ENCODE results near the gene EVC2. TPM values are rescaled to one million over a fixed set of nuclear protein-coding genes. Genes with fewer than 3 reads are reported as not detected.

EVC2 gene
- polyA plus RNA-seq, 1 donor (not counting 4 experiments of a cell fraction or from before 2014, with no cell fraction given): 1.7 TPM

DNA sequence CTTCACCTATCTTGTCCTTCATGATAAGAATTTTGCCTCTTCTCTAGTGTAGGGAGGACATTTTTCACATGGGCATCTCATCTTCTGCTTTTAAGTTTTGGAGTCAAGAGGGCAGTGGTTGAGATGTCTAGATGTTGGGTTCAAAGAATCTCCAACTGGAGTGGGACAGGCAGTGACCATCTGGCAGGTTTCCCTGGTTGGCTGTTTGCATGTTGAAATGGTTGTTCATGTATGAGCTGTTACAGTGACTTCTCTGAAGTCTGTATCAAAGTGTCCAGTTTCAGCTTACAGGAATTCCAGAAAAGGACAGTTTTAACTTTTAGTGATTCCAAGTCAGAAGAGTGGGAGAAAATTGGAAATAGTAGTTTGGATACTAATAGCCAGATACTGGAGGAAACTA, 192.7 kb downstream of the EVC2 start:
- FAIRE-seq: no peak
- no peak overlapping the region for H3K4me2 ChIP-seq (ENCODE audit: control insufficient read depth, extremely low read depth, insufficient read depth, low read depth, low read length)
- no peak overlapping the region for H3K9ac ChIP-seq (ENCODE audit: control insufficient read depth, extremely low read depth, insufficient read depth, low read length)
- no peaks in the 10 kb centered on the region for H3K79me2 ChIP-seq (ENCODE audit: control insufficient read depth, insufficient read depth, low read length)
- dilution Hi-C loops (cut with MboI; ENCODE audit: extremely low pct_ligation_motif_present, low sequenced_read_pairs): no loop called here
- no peak for DNase-seq (ENCODE audit: low read depth, low spot score)
- no peak overlapping the region for H3K27ac ChIP-seq (ENCODE audit: control insufficient read depth, insufficient read depth, low read length)
- no peaks in the 10 kb centered on the region for H3K27me3 ChIP-seq (ENCODE audit: control insufficient read depth, extremely low read depth, insufficient read depth, low read length)
- no peaks in the 10 kb centered on the region for H4K20me1 ChIP-seq (ENCODE audit: control insufficient read depth, extremely low read depth, insufficient read depth, low read length)
- no peaks in the 10 kb centered on the region for H3K36me3 ChIP-seq (ENCODE audit: control insufficient read depth in 2 of 2, extremely low read depth in 1 of 2, insufficient read depth in 2 of 2, low read length in 2 of 2)
- no peaks in the 10 kb centered on the region for H3K9me3 ChIP-seq (ENCODE audit: control insufficient read depth, low read depth, low read length)
- H3K4me1 ChIP-seq (ENCODE audit: control insufficient read depth, extremely low read depth, insufficient read depth, low read length): peaks cover 3% of the 10 kb centered on the region
- no peak for TF ChIP-seq EZH2 (IDR thresholded peaks at IDR 0.05; ENCODE audit: low read length)
- H2AFZ ChIP-seq (ENCODE audit: control insufficient read depth, low read length): no peak overlapping the region
- no peaks in the 10 kb centered on the region for H3K9me1 ChIP-seq (ENCODE audit: control insufficient read depth, extremely low read depth, insufficient read depth, low read length)
- H3K4me3 ChIP-seq (ENCODE audit: control insufficient read depth in 2 of 3, extremely low read depth in 1 of 3, insufficient read depth in 2 of 3, low read depth in 1 of 3, low read length in 3 of 3): no peak overlapping the region

Other genes with a start within 250 kb of the EVC2 start
- 6.5 to 7.3 TPM (median 7.1 TPM) in 3 replicates for gene EVC, start 2.6 kb upstream of the EVC2 start, polyA plus RNA-seq
- gene CRMP1, start 184.5 kb upstream of the EVC2 start, polyA plus RNA-seq: 0.01 to 0.03 TPM in 2 of 3 replicates, not detected in the other